WTC11 (cell line): ENCODE measurements around the gene CEP350.

Source experiments
- ETV6 ChIP-seq: sonication (generic); formaldehyde crosslinking; IDR thresholded peaks from 2 replicates; pipeline ENCODE4 v1.8.1; 2022; ENCODE audit warnings: mild to moderate bottlenecking, missing genetic modification reagents
- TF ChIP-seq, protein P1 (sequence below): sonication (generic); formaldehyde crosslinking; IDR thresholded peaks from 2 replicates; pipeline ENCODE4 v1.8.1; 2022; ENCODE audit warnings: low read depth, missing genetic modification reagents, borderline replicate concordance
- TF ChIP-seq, protein P2 (sequence below): sonication (generic); formaldehyde crosslinking; IDR thresholded peaks from 2 replicates; pipeline ENCODE4 v1.8.1; 2023; ENCODE audit warnings: mild to moderate bottlenecking, missing genetic modification reagents, moderate library complexity
- TF ChIP-seq, protein P3 (sequence below): fragments of 200-600 bp; IDR thresholded peaks from 2 replicates; pipeline ENCODE4 v1.8.0; 2022; ENCODE audit warnings: antibody characterized with exemption
- TF ChIP-seq, protein P4 (sequence below): sonication (generic); formaldehyde crosslinking; IDR thresholded peaks from 2 replicates; pipeline ENCODE4 v1.8.1; 2022; ENCODE audit warnings: mild to moderate bottlenecking, moderate library complexity, missing genetic modification reagents
- TF ChIP-seq, protein P5 (sequence below): sonication (generic); formaldehyde crosslinking; IDR thresholded peaks from 2 replicates; pipeline ENCODE4 v1.8.0; 2022; ENCODE audit warnings: mild to moderate bottlenecking, missing genetic modification reagents

DNA sequence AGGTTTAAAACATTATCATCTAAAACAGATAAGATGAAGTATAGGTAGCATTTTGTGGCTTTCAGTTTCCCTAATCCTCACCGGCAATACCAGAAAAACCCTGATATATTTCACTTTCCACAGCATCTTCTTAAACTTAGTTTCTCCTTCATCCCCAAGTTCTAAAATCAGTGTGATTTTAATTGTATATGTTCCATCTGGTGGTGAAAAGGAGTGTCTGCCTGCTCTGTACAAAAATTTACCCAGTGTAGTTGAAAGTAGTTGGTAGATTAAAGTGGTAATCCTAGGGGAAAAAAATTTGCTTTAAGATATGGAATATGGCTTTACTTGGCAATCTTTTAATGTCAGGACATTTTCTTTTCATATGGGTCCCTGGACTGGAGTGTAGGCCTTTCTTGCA, 74.3 kb downstream of the CEP350 start:
- TF ChIP-seq, protein P1, sequence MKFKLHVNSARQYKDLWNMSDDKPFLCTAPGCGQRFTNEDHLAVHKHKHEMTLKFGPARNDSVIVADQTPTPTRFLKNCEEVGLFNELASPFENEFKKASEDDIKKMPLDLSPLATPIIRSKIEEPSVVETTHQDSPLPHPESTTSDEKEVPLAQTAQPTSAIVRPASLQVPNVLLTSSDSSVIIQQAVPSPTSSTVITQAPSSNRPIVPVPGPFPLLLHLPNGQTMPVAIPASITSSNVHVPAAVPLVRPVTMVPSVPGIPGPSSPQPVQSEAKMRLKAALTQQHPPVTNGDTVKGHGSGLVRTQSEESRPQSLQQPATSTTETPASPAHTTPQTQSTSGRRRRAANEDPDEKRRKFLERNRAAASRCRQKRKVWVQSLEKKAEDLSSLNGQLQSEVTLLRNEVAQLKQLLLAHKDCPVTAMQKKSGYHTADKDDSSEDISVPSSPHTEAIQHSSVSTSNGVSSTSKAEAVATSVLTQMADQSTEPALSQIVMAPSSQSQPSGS (CRISPR knock-in tag), result no peak
- TF ChIP-seq, protein P2, sequence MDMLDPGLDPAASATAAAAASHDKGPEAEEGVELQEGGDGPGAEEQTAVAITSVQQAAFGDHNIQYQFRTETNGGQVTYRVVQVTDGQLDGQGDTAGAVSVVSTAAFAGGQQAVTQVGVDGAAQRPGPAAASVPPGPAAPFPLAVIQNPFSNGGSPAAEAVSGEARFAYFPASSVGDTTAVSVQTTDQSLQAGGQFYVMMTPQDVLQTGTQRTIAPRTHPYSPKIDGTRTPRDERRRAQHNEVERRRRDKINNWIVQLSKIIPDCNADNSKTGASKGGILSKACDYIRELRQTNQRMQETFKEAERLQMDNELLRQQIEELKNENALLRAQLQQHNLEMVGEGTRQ (CRISPR knock-in tag), result no peak
- TF ChIP-seq, protein P3, sequence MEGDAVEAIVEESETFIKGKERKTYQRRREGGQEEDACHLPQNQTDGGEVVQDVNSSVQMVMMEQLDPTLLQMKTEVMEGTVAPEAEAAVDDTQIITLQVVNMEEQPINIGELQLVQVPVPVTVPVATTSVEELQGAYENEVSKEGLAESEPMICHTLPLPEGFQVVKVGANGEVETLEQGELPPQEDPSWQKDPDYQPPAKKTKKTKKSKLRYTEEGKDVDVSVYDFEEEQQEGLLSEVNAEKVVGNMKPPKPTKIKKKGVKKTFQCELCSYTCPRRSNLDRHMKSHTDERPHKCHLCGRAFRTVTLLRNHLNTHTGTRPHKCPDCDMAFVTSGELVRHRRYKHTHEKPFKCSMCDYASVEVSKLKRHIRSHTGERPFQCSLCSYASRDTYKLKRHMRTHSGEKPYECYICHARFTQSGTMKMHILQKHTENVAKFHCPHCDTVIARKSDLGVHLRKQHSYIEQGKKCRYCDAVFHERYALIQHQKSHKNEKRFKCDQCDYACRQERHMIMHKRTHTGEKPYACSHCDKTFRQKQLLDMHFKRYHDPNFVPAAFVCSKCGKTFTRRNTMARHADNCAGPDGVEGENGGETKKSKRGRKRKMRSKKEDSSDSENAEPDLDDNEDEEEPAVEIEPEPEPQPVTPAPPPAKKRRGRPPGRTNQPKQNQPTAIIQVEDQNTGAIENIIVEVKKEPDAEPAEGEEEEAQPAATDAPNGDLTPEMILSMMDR, result no peak
- TF ChIP-seq, protein P4, sequence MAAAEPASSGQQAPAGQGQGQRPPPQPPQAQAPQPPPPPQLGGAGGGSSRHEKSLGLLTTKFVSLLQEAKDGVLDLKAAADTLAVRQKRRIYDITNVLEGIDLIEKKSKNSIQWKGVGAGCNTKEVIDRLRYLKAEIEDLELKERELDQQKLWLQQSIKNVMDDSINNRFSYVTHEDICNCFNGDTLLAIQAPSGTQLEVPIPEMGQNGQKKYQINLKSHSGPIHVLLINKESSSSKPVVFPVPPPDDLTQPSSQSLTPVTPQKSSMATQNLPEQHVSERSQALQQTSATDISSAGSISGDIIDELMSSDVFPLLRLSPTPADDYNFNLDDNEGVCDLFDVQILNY (CRISPR knock-in tag), result no peak
- TF ChIP-seq ETV6 (CRISPR knock-in tag), result no peak
- TF ChIP-seq, protein P5, sequence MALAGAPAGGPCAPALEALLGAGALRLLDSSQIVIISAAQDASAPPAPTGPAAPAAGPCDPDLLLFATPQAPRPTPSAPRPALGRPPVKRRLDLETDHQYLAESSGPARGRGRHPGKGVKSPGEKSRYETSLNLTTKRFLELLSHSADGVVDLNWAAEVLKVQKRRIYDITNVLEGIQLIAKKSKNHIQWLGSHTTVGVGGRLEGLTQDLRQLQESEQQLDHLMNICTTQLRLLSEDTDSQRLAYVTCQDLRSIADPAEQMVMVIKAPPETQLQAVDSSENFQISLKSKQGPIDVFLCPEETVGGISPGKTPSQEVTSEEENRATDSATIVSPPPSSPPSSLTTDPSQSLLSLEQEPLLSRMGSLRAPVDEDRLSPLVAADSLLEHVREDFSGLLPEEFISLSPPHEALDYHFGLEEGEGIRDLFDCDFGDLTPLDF (CRISPR knock-in tag), result no peak
